T-helper 2 cell treated with Interferon-gamma antibody and Interleukin-4, amounts not matched to agents 5 μg/mL and 100 μg/mL, for 36 hours (primary cell): Measurements from ENCODE around the gene RIMBP2.
"Not testable (repeated sequence)": the region's sequence is repeated elsewhere in the genome, so short reads cannot be mapped to it uniquely, and the experiment has no call there.

Experiments used
- DNase-seq: peaks from one replicate; pipeline ENCODE4 v3.0.0; 2021; ENCODE audit warnings: low spot score
- H3K27ac Mint-ChIP-seq: one replicate; pipeline ENCODE4 v1.8.0; 2021; ENCODE audit warnings: mild to moderate bottlenecking, mixed read lengths
- H3K27me3 Mint-ChIP-seq: one replicate; pipeline ENCODE4 v1.8.0; 2021; ENCODE audit warnings: low read depth, mixed read lengths
- H3K36me3 Mint-ChIP-seq: one replicate; pipeline ENCODE4 v1.8.0; 2021; ENCODE audit warnings: low read depth, mixed read lengths
- H3K4me1 Mint-ChIP-seq: one replicate; pipeline ENCODE4 v1.8.0; 2021; ENCODE audit warnings: low read depth, mixed read lengths
- H3K4me3 Mint-ChIP-seq: one replicate; pipeline ENCODE4 v1.8.0; 2022; ENCODE audit warnings: mild to moderate bottlenecking, moderate library complexity, mixed read lengths
- H3K9me3 Mint-ChIP-seq: one replicate; pipeline ENCODE4 v1.8.0; 2021; ENCODE audit warnings: mixed read lengths

Gene RIMBP2

GRCh38 chr12:130745921-130746320 is 29.8 kb upstream of the RIMBP2 start:
- no peak for DNase-seq
- H3K4me3 Mint-ChIP-seq, result no peak overlapping the region
- no peak overlapping the region for H3K27ac Mint-ChIP-seq
- peaks cover 7% of the 10 kb centered on the region for H3K27me3 Mint-ChIP-seq
- H3K4me1 Mint-ChIP-seq, result peaks cover 4% of the 10 kb centered on the region
- H3K9me3 Mint-ChIP-seq, result no peaks in the 10 kb centered on the region
- no peaks in the 10 kb centered on the region for H3K36me3 Mint-ChIP-seq

- H3K9me3 Mint-ChIP-seq, result no peaks in the 10 kb centered on the region
- peaks cover 7% of the 10 kb centered on the region for H3K27me3 Mint-ChIP-seq
- no peak for DNase-seq
- no peaks in the 10 kb centered on the region for H3K36me3 Mint-ChIP-seq
- no peak overlapping the region for H3K27ac Mint-ChIP-seq
- H3K4me3 Mint-ChIP-seq, result no peak overlapping the region
- H3K4me1 Mint-ChIP-seq, result peaks cover 4% of the 10 kb centered on the region
Measured at GRCh38 chr12:130744274-130744673, 28.2 kb upstream of the RIMBP2 start.

GRCh38 chr12:130743606-130744005 is 27.5 kb upstream of the RIMBP2 start:
- DNase-seq, result no peak
- H3K27ac Mint-ChIP-seq, result no peak overlapping the region
- peaks cover 4% of the 10 kb centered on the region for H3K4me1 Mint-ChIP-seq
- H3K4me3 Mint-ChIP-seq, result no peak overlapping the region
- H3K27me3 Mint-ChIP-seq, result peaks cover 7% of the 10 kb centered on the region
- H3K36me3 Mint-ChIP-seq, result no peaks in the 10 kb centered on the region
- no peaks in the 10 kb centered on the region for H3K9me3 Mint-ChIP-seq

- no peaks in the 10 kb centered on the region for H3K9me3 Mint-ChIP-seq
- H3K4me1 Mint-ChIP-seq, result peaks cover 4% of the 10 kb centered on the region
- DNase-seq, result no peak
- H3K27me3 Mint-ChIP-seq, result peaks cover 6% of the 10 kb centered on the region
- no peak overlapping the region for H3K4me3 Mint-ChIP-seq
- no peak overlapping the region for H3K27ac Mint-ChIP-seq
- H3K36me3 Mint-ChIP-seq, result no peaks in the 10 kb centered on the region
Measured at GRCh38 chr12:130743176-130743575, 27.1 kb upstream of the RIMBP2 start.

GRCh38 chr12:130742716-130743115 is 26.6 kb upstream of the RIMBP2 start:
- Mint-ChIP-seq H3K27me3 (peaks cover 1% of the 10 kb centered on the region), H3K4me1 (peaks cover under 1% of the 10 kb centered on the region), H3K36me3 (no peaks in the 10 kb centered on the region)

GRCh38 chr12:130742112-130742511 is 26.0 kb upstream of the RIMBP2 start:
- H3K9me3 Mint-ChIP-seq, result no peaks in the 10 kb centered on the region

More at GRCh38 chr12:130742716-130743115, 26.6 kb upstream of the RIMBP2 start:
- H3K27ac Mint-ChIP-seq, result no peak overlapping the region
- H3K4me3 Mint-ChIP-seq, result no peak overlapping the region
- H3K9me3 Mint-ChIP-seq, result no peaks in the 10 kb centered on the region
- no peak for DNase-seq

GRCh38 chr12:130739571-130739970 is 23.5 kb upstream of the RIMBP2 start:
- H3K4me3 Mint-ChIP-seq, result no peak overlapping the region
- H3K9me3 Mint-ChIP-seq, result no peaks in the 10 kb centered on the region
- no peak overlapping the region for H3K27ac Mint-ChIP-seq
- H3K27me3 Mint-ChIP-seq, result no peaks in the 10 kb centered on the region
- no peak for DNase-seq
- no peaks in the 10 kb centered on the region for H3K4me1 Mint-ChIP-seq
- no peaks in the 10 kb centered on the region for H3K36me3 Mint-ChIP-seq

More at GRCh38 chr12:130742112-130742511, 26.0 kb upstream of the RIMBP2 start:
- Mint-ChIP-seq H3K4me1 (no peaks in the 10 kb centered on the region), H3K27ac (no peak overlapping the region), H3K4me3 (no peak overlapping the region), H3K36me3 (no peaks in the 10 kb centered on the region), H3K27me3 (no peaks in the 10 kb centered on the region)
- no peak for DNase-seq

- H3K4me1 Mint-ChIP-seq, H3K4me3 Mint-ChIP-seq, H3K36me3 Mint-ChIP-seq, H3K27me3 Mint-ChIP-seq, H3K27ac Mint-ChIP-seq, H3K9me3 Mint-ChIP-seq, DNase-seq: not testable (repeated sequence)
Measured at GRCh38 chr12:130738403-130738802, 22.3 kb upstream of the RIMBP2 start.

GRCh38 chr12:130737731-130738130 is 21.6 kb upstream of the RIMBP2 start:
- no peak overlapping the region for H3K27ac Mint-ChIP-seq
- no peaks in the 10 kb centered on the region for H3K27me3 Mint-ChIP-seq
- H3K9me3 Mint-ChIP-seq, result no peaks in the 10 kb centered on the region
- no peaks in the 10 kb centered on the region for H3K36me3 Mint-ChIP-seq
- no peaks in the 10 kb centered on the region for H3K4me1 Mint-ChIP-seq
- DNase-seq, result no peak
- H3K4me3 Mint-ChIP-seq, result no peak overlapping the region

- no peak overlapping the region for H3K27ac Mint-ChIP-seq
- H3K36me3 Mint-ChIP-seq, result no peaks in the 10 kb centered on the region
- H3K9me3 Mint-ChIP-seq, result no peaks in the 10 kb centered on the region
- H3K4me1 Mint-ChIP-seq, result no peaks in the 10 kb centered on the region
- DNase-seq, result no peak
- no peak overlapping the region for H3K4me3 Mint-ChIP-seq
- no peaks in the 10 kb centered on the region for H3K27me3 Mint-ChIP-seq
Measured at GRCh38 chr12:130729344-130729743, 13.2 kb upstream of the RIMBP2 start.

GRCh38 chr12:130728158-130729058 is 12.3 kb upstream of the RIMBP2 start:
- Mint-ChIP-seq H3K4me1 (no peaks in the 10 kb centered on the region), H3K27me3 (no peaks in the 10 kb centered on the region), H3K36me3 (no peaks in the 10 kb centered on the region), H3K4me3 (no peak overlapping the region), H3K9me3 (peaks cover 2% of the 10 kb centered on the region), H3K27ac (no peak overlapping the region)
- DNase-seq, result no peak

- no peaks in the 10 kb centered on the region for H3K4me1 Mint-ChIP-seq
- peaks cover 32% of the 10 kb centered on the region for H3K27me3 Mint-ChIP-seq
- DNase-seq, result no peak
- H3K4me3 Mint-ChIP-seq, result no peak overlapping the region
- no peaks in the 10 kb centered on the region for H3K36me3 Mint-ChIP-seq
- no peak overlapping the region for H3K27ac Mint-ChIP-seq
- peaks cover 17% of the 10 kb centered on the region for H3K9me3 Mint-ChIP-seq
Measured at GRCh38 chr12:130719263-130719859, 3.3 kb upstream of the RIMBP2 start.

GRCh38 chr12:130717752-130718151 is 1.7 kb upstream of the RIMBP2 start:
- Mint-ChIP-seq H3K9me3 (peaks cover 8% of the 10 kb centered on the region), H3K4me3 (no peak overlapping the region), H3K27me3 (peaks cover 43% of the 10 kb centered on the region), H3K4me1 (no peaks in the 10 kb centered on the region), H3K36me3 (no peaks in the 10 kb centered on the region), H3K27ac (no peak overlapping the region)
- DNase-seq, result no peak

- H3K9me3 Mint-ChIP-seq, result peaks cover under 1% of the 10 kb centered on the region
- peaks cover 48% of the 10 kb centered on the region for H3K27me3 Mint-ChIP-seq
- H3K4me1 Mint-ChIP-seq, result no peaks in the 10 kb centered on the region
- no peak for DNase-seq
- no peaks in the 10 kb centered on the region for H3K36me3 Mint-ChIP-seq
- H3K27ac Mint-ChIP-seq, result no peak overlapping the region
- no peak overlapping the region for H3K4me3 Mint-ChIP-seq
Measured at GRCh38 chr12:130716969-130717366, 869 bp upstream of the RIMBP2 start.
